DOHH2 (cell line): ENCODE results near the gene LRRC71.

Experiments used
- H3F3A ChIP-seq: fragments of 200-600 bp; sonication (generic), shearing (Covaris generic); 2 replicates; pipeline ENCODE4 v1.6.0; 2016; ENCODE audit warnings: antibody characterized with exemption, mild to moderate bottlenecking; ENCODE audit not compliant: control insufficient read depth, insufficient read depth
- H3K27ac ChIP-seq: fragments of 200-600 bp; sonication (generic); 2 replicates; pipeline ENCODE4 v1.5.1; 2014; ENCODE audit warnings: low read depth, mild to moderate bottlenecking, low read length, moderate library complexity
- H3K27me3 ChIP-seq: fragments of 200-600 bp; sonication (generic); 2 replicates; pipeline ENCODE4 v1.6.1; 2014; ENCODE audit warnings: mild to moderate bottlenecking, low read length, mixed read lengths; ENCODE audit not compliant: control insufficient read depth
- H3K36me3 ChIP-seq: fragments of 200-600 bp; sonication (generic); 2 replicates; pipeline ENCODE4 v1.6.1; 2014; ENCODE audit warnings: mild to moderate bottlenecking, low read length, moderate library complexity, mixed read lengths; ENCODE audit not compliant: control insufficient read depth
- H3K4me1 ChIP-seq: fragments of 200-600 bp; sonication (generic); 2 replicates; pipeline ENCODE4 v1.6.1; 2014; ENCODE audit warnings: mild to moderate bottlenecking, low read length, mixed read lengths; ENCODE audit not compliant: control insufficient read depth
- H3K4me2 ChIP-seq: fragments of 200-600 bp; sonication (generic); 2 replicates; pipeline ENCODE4 v1.6.0; 2014; ENCODE audit warnings: mild to moderate bottlenecking, low read length, moderate library complexity
- H3K4me3 ChIP-seq: fragments of 200-600 bp; sonication (generic); 2 replicates; pipeline ENCODE4 v1.5.1; 2014; ENCODE audit warnings: mild to moderate bottlenecking, low read length, mixed read lengths
- H3K79me2 ChIP-seq: fragments of 200-600 bp; sonication (generic); 2 replicates; pipeline ENCODE4 v1.6.1; 2014; ENCODE audit warnings: mild to moderate bottlenecking, low read length, mixed read lengths; ENCODE audit not compliant: control insufficient read depth
- H3K9me2 ChIP-seq: fragments of 200-600 bp; sonication (generic); replicated peaks from 2 replicates; pipeline ENCODE4 v1.6.1; 2014; ENCODE audit warnings: mild to moderate bottlenecking, low read length, mixed read lengths; ENCODE audit not compliant: control insufficient read depth
- H3K9me3 ChIP-seq: fragments of 200-600 bp; sonication (generic); 2 replicates; pipeline ENCODE4 v1.6.1; 2014; ENCODE audit warnings: antibody characterized with exemption, low read length, mixed read lengths; ENCODE audit not compliant: control insufficient read depth, insufficient read depth
- H4K20me1 ChIP-seq: fragments of 200-600 bp; sonication (generic); 2 replicates; pipeline ENCODE4 v1.6.0; 2014; ENCODE audit warnings: low read depth, mild to moderate bottlenecking, antibody characterized with exemption, low read length, moderate library complexity; ENCODE audit not compliant: control insufficient read depth, insufficient read depth
- CTCF ChIP-seq: fragments of 200-600 bp; sonication (generic); IDR thresholded peaks from one replicate; pipeline ENCODE4 v1.5.1; 2014; ENCODE audit warnings: antibody characterized with exemption, mild to moderate bottlenecking, low read depth, low read length; ENCODE audit not compliant: poor library complexity, severe bottlenecking
- EZH2phosphoT487 ChIP-seq: fragments of 200-600 bp; sonication (generic); IDR thresholded peaks from 2 replicates; pipeline ENCODE4 v1.6.1; 2017; ENCODE audit warnings: borderline replicate concordance, mild to moderate bottlenecking, antibody characterized with exemption, low read length, moderate library complexity, mixed read lengths

Gene LRRC71

GRCh38 chr1:156874572-156875340 lies 45.7 kb upstream of the LRRC71 start:
- H3K9me2 ChIP-seq: no peaks in the 10 kb centered on the region
- H3K79me2 ChIP-seq: no peaks in the 10 kb centered on the region
- H3K27me3 ChIP-seq: no peaks in the 10 kb centered on the region
- no peak overlapping the region for H3K27ac ChIP-seq
- no peaks in the 10 kb centered on the region for H3F3A ChIP-seq
- no peaks in the 10 kb centered on the region for H4K20me1 ChIP-seq
- H3K36me3 ChIP-seq: no peaks in the 10 kb centered on the region
- no peak overlapping the region for H3K4me2 ChIP-seq
- no peak for TF ChIP-seq EZH2phosphoT487
- TF ChIP-seq CTCF: no peak
- no peak overlapping the region for H3K4me3 ChIP-seq
- H3K9me3 ChIP-seq: no peaks in the 10 kb centered on the region
- H3K4me1 ChIP-seq: no peaks in the 10 kb centered on the region

- Histone ChIP-seq H3F3A (no peaks in the 10 kb centered on the region), H3K9me2 (no peaks in the 10 kb centered on the region), H3K9me3 (no peaks in the 10 kb centered on the region), H3K27ac (no peak overlapping the region), H3K4me3 (no peak overlapping the region), H3K4me2 (no peak overlapping the region), H3K27me3 (no peaks in the 10 kb centered on the region), H4K20me1 (no peaks in the 10 kb centered on the region), H3K4me1 (no peaks in the 10 kb centered on the region), H3K36me3 (no peaks in the 10 kb centered on the region), H3K79me2 (no peaks in the 10 kb centered on the region)
- TF ChIP-seq EZH2phosphoT487 (no peak), CTCF (no peak)
These were observed 45.2 kb upstream of the LRRC71 start for GRCh38 chr1:156875341-156875615.

GRCh38 chr1:156876281-156876680 lies 44.2 kb upstream of the LRRC71 start:
- no peak overlapping the region for H3K4me3 ChIP-seq
- no peaks in the 10 kb centered on the region for H3K27me3 ChIP-seq
- H3K9me3 ChIP-seq: no peaks in the 10 kb centered on the region
- no peak overlapping the region for H3K4me2 ChIP-seq
- no peaks in the 10 kb centered on the region for H3K36me3 ChIP-seq
- H3K27ac ChIP-seq: no peak overlapping the region
- H4K20me1 ChIP-seq: no peaks in the 10 kb centered on the region
- no peak for TF ChIP-seq CTCF
- TF ChIP-seq EZH2phosphoT487: no peak
- H3K4me1 ChIP-seq: no peaks in the 10 kb centered on the region
- H3F3A ChIP-seq: no peaks in the 10 kb centered on the region
- H3K9me2 ChIP-seq: no peaks in the 10 kb centered on the region
- no peaks in the 10 kb centered on the region for H3K79me2 ChIP-seq
